NCI-H1694 treated with DMSO at 0.1 percent for 48 hours (cell line): ENCODE data around the gene CACNB2.

Experiments
- DNase-seq: peaks from one replicate; lab custom pipeline; 2025; lab: John Stamatoyannopoulos, UW

CACNB2 gene

DNA sequence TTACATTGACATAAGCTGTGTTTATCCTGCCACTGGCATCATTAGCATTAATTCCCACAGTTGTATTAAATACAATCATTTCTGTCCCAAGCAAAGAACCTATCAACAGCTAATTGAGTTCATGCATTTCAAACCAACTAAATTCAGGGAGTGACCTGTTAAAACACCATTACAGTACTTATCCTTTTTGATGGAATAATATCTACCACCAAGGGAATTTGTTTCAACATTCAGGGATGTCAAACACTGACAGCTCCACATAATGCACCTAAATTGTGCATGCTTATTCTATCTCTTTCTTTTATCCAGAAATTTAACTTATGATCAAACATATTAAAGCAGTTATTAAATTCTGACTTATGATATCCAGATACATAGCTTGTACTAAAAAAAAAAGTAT, 374.3 kb downstream of the CACNB2 start:
- no peak for DNase-seq

DNA sequence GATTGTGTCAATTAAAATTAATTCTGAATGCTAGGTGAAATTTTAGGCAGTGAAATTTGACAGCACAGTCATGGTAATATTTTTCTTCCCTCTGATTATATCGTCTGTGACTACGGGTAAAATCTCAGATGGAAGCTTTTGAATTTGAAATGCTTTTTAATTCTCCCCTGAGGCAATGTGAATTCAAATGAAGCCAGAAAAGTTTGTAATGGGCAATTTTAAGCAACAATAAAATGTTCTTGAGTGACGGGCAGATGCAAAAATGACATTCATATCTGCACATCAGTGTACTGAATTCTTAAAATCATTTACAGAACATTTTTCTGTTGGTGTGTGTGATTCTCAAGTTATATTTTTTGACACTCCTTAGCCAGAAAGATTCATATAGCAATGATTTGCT, 376.6 kb downstream of the CACNB2 start:
- no peak for DNase-seq

DNA sequence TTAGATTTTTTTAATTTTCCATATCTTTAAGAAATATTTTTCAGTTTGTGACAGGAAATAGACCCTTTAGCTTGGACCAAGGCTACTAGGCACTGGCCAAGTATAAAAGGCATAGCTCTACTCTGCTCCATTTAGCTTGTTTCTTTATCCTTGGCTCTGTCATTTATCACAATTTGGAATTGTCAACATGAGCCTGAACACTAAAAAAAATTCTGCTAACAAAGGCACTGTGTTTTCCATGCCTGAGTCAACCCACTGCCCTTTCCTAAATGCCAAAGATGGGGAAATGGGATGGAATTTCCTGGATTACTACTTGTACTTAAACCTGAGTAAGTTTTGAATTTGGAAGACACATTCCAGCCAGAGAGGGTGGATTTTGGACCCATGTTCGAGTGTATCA, 382.8 kb downstream of the CACNB2 start:
- DNase-seq, result no peak

DNA sequence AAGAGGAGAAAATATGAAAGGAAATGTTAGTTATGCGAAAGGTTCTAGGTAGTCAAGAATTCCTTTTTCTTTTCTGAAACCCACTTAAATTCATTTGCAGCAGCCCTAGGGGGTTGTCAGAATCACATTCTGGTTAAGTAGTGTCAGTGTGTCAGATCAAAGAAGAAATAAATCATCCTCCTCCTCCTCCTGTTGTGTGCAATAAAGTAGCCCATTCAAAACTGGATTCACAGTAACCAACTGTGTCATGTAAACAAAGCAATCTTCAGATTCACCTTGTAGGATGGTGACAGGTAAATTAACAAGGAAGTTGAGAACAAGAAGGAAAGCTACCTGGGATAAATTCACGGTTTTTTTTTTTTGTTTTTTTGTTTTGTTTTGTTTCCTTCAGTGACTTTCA, 383.6 kb downstream of the CACNB2 start:
- DNase-seq, result no peak

DNA sequence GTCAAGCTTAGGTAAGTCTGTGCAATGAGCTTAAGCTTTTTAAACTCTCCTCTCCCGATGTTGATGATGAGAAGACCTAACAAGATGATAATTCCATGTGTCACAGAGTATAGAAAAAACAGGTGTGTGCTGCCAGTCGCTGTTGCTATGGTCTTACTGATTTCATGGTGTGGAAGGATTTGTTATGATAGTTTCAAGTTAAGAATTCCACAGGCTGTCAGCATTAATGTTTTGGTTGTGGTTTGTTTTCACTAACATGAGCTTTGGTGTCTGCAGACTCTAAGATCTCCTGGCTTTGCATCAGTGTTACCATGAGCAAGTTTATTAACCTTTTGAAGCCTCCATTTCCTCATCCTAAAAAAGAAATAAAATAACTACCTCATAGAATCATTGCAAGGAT, 387.5 kb downstream of the CACNB2 start:
- DNase-seq, result no peak

DNA sequence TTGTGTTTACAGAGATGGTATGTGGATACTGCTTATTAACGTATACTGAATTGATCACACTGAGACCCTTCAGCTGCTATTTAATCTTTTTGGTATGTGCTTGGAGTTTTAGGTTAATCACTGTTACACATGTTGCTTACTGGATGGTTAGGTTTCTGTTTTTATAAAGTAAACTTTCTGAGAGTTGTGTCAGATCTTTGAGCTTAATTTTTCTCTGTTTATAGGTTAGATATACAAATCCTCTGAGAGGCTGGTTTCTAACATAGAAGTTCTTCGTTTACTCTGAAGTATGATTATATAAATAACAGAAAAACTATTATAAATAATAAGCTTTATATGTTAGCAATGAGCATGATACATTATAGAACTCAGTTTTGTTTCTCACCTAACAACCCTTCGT, 388.1 kb downstream of the CACNB2 start:
- no peak for DNase-seq

DNA sequence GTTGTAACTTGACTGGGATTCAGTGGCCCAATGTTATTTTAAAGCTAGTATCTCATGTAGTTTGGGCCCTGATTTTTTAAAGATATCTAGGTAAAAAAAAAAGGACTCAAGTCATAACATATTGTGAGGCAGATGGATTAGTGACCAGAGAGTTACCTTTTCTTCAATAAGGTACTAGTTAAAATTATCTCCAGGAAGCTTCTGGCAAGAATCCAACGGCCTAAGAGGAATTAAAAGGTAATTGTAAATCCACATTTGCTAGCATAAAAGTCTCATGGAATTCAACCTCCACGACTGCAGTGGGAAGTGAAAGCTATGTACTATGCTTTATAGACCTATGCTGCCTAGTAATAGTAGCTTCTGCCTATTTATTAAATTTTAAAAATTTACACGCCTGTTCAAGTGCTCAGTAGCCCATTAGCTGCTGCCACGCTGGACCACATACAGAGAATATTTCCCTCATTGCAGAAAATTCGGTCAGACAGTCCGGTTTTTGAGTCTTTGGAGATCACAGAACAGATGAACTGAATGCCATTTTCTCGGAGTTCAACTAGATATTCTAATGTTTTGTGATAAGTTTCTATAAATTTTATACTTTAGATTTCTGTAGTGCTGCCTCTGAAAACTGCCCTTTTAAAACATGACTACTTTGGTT, 392.8 kb downstream of the CACNB2 start:
- DNase-seq, result no peak

DNA sequence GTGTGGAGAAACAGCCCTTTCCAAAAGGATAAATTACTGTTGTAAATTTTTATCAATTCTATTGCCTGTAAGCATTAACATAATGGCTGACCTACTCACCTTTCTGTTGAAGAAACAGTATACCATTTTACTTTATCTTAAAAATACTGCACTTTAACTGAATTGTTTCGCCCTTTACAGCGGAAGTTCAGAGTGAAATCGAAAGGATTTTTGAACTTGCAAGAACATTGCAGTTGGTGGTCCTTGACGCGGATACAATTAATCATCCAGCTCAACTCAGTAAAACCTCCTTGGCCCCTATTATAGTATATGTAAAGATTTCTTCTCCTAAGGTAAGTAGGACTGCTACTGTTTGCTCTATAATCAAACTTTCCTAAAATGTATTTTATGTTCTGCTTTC, 393.7 kb downstream of the CACNB2 start:
- no peak for DNase-seq

DNA sequence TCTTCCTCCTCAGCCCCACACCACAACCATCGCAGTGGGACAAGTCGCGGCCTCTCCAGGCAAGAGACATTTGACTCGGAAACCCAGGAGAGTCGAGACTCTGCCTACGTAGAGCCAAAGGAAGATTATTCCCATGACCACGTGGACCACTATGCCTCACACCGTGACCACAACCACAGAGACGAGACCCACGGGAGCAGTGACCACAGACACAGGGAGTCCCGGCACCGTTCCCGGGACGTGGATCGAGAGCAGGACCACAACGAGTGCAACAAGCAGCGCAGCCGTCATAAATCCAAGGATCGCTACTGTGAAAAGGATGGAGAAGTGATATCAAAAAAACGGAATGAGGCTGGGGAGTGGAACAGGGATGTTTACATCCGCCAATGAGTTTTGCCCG, 399.1 kb downstream of the CACNB2 start:
- no peak for DNase-seq

DNA sequence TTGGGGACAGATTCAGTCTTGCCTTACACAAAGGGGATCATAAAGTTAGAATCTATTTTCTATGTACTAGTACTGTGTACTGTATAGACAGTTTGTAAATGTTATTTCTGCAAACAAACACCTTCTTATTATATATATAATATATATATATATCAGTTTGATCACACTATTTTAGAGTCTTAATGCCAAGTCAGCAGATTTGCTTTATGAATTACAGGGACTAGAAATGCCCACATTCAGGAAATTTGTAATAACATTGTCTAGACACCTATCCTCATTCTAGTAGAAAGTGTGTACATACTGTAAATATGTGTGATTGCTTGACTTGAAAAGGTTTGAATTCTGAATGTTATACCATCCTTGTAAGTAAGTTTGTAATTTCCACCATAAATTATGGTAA, 400.0 kb downstream of the CACNB2 start:
- no peak for DNase-seq

DNA sequence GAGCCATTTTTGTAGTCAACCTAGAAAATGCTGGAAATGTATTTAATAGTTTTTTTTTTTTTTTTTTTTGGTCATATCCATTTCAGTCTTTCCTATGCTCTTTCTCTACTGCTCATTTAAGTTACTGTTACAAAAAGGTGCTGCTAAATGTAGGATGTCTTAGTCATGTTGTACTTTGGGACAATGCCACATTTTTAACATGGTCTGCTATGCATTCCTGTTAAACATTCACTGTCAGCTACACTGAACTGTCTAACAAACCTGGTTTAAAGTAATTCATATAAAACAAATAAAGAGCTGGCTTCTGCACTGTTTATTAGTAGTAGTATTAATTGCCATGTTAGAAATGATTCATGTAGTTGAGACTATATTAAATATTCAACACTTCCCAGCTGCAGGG, 402.6 kb downstream of the CACNB2 start:
- no peak for DNase-seq

DNA sequence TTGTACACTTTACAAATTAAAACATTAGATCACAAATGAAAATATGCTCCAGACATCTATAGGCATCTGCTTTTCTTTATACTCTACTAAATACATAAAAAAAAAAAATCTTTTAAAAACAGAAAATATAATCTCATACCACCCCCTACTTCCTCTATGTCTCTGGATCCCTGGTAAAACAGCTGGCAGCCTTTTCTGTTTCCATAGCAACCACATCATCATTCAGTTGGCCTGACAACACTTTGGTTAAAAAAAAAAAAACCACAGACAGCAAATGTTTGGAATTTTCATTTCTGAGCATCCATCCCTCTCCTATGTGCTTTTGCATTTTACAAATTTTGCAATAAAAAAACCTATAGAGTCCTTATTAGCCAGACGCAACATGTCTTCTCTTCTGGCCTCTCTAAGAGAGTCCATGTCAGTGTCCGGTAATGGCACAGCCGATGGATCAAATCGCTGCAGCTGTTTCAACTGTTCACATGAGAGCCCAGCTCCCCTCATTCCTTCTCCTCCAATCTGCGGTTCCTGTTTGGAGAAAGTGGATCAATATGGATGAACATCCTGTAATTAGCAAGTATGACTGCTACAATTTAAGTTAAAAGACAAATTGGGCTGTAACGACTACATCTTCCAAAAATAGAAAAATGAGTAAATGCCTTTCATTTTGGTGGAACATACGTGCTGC, 405.5 kb downstream of the CACNB2 start:
- DNase-seq, result peak; percentile 7

DNA sequence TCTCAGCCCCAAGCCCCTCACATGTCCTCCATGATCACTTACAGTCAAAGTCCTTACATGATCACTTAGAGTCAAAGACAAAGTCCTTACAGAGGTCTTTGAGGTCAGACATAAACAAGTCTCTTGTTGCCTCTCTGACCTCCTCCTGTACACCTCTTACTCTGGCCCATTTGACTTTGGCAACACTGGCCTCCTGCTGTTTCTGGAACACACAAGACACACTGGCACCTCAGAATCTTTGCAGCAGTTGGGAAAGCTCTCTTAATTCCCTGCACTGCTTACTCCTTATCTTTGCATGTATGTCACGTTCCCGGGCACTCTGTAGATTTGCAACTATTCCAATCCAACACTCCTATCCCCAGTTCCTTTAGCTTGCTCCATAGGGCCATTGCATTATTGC, 408.9 kb downstream of the CACNB2 start:
- DNase-seq, result no peak

DNA sequence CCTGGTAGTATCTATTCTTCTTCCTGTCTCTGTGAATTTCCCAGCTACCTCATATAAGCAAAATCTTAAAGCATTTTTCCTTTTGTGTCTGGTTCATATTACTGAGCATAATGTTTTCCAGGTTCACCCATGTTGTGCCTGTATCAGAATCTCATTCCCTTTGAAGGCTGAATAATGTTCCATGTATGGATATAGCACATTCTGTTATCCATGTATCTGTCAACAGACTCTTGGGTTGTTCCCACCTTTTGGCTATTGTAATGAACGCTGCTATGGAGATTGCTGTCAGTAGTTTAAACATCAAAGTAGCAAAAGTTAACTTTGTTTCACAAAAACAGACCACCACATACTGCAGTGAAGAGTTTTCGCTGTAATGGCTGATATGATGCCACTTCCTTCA, 411.2 kb downstream of the CACNB2 start:
- DNase-seq, result no peak

DNA sequence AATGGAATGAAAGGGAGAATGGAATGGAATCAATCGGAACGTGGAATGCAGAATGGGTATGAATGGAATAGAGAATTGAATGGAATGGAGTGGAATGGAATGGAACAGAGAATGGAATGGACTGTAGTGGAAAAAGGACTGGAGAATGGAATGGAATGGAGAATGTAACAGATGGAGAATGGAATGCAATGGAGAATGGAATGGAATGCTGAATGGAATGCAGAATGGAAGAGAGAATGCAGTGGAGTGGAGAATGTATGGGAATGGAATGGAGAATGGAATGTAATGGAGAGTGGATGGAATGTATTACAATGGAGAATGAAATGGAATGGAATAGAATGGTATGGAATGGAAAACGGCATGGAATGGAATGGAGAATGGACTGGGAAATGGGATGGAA, 414.3 kb downstream of the CACNB2 start:
- DNase-seq, result no peak

DNA sequence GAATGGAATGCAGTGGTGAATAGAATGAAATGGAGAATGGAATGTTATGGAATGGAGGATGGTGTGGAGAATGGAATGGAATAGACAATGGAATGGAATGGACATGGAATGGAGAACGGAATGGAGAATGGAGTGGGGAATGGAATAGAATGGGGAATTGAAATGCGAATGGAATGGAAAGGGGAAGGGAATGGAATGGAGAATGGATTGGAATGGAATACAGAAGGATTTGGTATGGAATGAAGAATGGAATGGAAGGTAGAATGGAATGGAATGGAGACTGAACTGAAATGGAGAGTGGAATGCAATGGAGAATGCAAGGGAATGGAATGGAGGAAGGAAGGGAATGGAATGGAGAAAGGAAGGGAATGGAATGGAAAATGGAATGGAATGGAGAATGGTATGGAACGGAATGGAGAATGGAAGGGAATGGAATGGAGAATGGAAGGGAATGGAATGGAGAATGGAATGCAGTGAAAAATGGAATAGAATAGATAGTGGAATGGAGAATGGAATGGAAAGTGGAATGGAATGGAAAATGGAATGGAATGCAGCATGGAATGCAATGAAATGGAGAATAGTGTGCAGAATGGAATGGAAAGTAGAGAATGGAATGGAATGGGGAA, 416.4 kb downstream of the CACNB2 start:
- no peak for DNase-seq

DNA sequence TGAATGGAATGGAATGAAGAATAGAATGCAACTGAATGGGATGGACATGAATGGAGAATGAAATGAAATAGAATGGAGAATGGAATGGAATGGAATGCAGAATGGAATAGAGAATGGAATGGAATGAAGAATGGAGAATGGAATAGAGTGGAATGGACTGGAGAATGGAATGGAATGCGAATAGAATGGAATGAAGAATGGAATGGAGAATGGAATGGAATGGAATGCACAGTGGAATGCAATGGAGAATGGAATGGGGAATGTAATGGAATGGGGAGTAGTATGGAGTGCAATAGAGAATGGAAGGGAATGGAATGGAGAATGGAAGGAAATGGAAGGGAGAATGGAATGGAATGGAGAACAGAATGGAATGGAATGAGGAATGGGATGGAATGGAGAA, 417.7 kb downstream of the CACNB2 start:
- no peak for DNase-seq

DNA sequence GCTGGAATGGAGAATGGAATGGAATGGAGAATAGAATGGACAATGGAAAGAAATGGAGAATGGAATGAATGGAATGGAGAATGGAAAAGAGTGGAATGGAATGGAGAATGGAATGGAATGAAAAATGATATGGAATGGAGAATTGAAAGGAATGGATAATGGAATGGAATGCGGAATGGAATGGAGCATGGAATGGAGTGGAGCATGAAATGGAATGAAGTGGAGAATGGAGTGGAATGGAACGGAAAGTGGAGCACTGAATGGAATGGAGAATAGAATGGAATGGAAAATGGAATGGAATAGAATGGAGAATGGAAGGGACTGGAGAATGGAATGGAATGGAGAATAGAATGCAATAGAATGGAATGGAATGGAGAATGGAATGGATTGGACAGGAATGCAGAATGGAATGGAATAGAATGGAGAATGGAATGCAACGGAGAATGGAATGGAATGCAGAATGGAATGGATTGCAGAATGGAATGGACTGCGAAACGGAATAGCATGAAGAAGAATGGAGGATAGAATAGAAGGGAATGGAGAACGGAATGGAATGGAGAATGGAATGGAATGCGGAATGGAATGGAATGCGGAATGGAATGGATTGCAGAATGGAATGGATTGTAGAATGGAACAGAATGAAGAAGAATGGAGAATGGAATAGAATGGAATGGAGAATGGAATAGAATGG, 421.8 kb downstream of the CACNB2 start:
- no peak for DNase-seq

DNA sequence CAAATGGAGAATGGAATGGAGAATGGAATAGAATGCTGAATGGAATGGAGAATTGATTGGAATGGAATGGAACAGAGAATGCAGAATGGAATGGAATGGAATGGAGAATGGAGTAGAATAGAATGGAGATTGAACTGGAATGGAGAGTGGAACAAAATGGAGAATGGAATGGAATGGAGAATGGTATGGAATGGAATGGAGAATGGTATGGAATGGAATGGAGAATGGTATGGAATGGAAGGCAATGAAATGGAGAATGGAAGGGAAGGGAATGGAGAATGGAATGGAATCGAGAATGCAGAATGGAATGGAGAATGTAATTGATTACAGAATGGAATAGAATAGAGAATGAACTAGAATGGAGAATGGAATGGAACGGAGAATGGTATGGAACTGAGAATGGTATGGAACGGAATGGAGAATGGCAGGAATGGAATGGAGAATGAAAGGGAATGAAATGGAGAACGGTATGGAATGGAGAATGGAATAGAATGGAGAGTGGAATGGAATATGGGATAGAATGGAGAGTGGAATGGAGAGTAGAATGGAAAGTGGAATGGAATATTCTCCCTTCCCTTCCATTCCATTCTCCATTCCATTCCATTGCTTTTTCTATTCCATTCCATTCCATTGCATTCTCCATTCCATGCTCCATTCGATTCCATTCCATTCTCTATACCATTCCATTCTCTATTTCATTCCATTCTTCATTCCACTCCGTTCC, 422.9 kb downstream of the CACNB2 start:
- no peak for DNase-seq

DNA sequence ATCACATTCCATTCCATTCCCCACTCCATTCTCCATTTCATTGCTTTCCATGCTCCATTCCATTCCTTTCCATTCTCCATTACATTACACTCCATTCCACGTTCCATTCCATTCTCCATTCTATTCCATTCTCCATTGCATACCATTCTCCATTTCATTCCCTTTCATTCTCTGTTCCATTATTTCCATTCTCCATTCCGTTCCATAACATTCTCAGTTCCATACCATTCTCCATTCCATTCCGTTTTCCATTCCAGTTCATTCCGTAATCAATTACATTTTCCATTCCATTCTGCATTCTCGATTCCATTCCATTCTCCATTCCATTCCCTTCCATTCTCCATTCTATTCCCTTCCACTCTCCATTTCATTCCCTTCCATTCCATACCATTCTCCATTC, 424.8 kb downstream of the CACNB2 start:
- DNase-seq, result no peak

DNA sequence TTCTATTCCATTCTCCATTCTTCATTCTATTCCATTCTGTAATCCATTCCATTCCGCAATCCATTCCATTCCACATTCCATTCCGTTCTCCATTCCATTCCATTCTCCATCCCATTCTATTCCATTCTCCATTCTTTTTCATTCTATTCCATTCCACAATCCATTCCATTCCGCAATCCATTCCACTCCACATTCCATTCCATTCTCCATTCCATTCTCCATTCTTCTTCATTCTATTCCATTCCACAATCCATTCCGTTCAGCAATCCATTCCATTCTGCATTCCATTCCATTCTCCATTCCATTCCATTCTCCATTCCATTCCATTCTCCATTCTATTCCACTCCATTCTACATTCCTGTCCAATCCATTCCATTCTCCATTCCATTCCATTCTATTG, 426.0 kb downstream of the CACNB2 start:
- DNase-seq, result no peak

DNA sequence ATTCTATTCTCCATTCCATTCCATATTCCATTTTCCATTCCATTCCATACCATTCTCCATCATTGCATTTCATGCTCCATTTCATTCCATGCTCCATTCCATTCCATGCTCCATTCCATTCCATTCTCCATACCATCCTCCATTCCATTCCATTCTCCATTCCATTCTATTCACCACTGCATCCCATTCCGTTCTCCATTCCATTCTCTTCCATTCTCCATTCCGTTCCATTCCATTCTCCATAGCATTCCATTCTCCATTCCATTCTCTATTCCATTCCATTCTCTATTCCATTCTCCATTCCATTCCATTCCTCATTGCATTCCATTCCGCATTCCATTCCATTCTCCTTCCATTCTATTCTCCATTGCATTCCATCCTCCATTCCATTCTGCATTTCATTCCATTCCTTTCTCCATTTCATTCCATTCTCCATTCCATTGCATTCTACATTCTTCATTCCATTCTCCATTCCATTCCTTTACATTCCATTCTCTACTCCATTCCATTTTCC, 427.2 kb downstream of the CACNB2 start:
- DNase-seq, result no peak
